Astrocyte (in vitro differentiated cells and primary cell): ENCODE results near the gene RBSN. TPM values are rescaled to one million over a fixed set of nuclear protein-coding genes. Genes with fewer than 3 reads are reported as not detected.

Experiments
- DNase-seq: peaks from one replicate; pipeline ENCODE4 v3.0.0-alpha.2; 2010; ENCODE audit warnings: low read depth
- FAIRE-seq: peaks from 2 replicates; lab custom pipeline; 2011; peaks lifted over from hg19 to GRCh38; lab: Jason Lieb, UNC
- H2AFZ ChIP-seq: 2 replicates; pipeline ENCODE4 v1.6.0; 2012; ENCODE audit warnings: low read depth, low read length, inconsistent platforms
- H3K27ac ChIP-seq: 2 replicates; pipeline ENCODE4 v1.5.1; 2011; ENCODE audit warnings: low read depth, low read length, inconsistent platforms
- H3K27me3 ChIP-seq: 2 replicates; pipeline ENCODE4 v1.6.0; 2011; ENCODE audit warnings: low read length, inconsistent platforms; ENCODE audit not compliant: insufficient read depth
- H3K36me3 ChIP-seq: 2 replicates; pipeline ENCODE4 v1.5.1; 2011; ENCODE audit warnings: low read length, inconsistent platforms; ENCODE audit not compliant: insufficient read depth
- H3K4me1 ChIP-seq: 2 replicates; pipeline ENCODE4 v1.5.1; 2011; ENCODE audit warnings: low read length, inconsistent platforms; ENCODE audit not compliant: insufficient read depth
- H3K4me2 ChIP-seq: 2 replicates; pipeline ENCODE4 v1.6.0; 2012; ENCODE audit warnings: low read length, inconsistent platforms
- H3K4me3 ChIP-seq: 2 replicates; pipeline ENCODE4 v1.5.1; 2011; ENCODE audit warnings: low read depth, mild to moderate bottlenecking, low read length, inconsistent platforms; ENCODE audit not compliant: insufficient read depth
- H3K79me2 ChIP-seq: 2 replicates; pipeline ENCODE4 v1.6.0; 2012; ENCODE audit warnings: mild to moderate bottlenecking, low read length, inconsistent platforms; ENCODE audit not compliant: insufficient read depth
- H3K9ac ChIP-seq: 2 replicates; pipeline ENCODE4 v1.6.0; 2012; ENCODE audit warnings: mild to moderate bottlenecking, low read length, inconsistent platforms
- H3K9me3 ChIP-seq: 2 replicates; pipeline ENCODE4 v1.5.1; 2012; ENCODE audit warnings: low read depth, mild to moderate bottlenecking, low read length, inconsistent platforms; ENCODE audit not compliant: insufficient read depth
- H4K20me1 ChIP-seq: 2 replicates; pipeline ENCODE4 v1.6.0; 2012; ENCODE audit warnings: low read length, inconsistent platforms; ENCODE audit not compliant: insufficient read depth
- H3K27ac Mint-ChIP-seq: one replicate; pipeline ENCODE4 v1.8.0; 2021; ENCODE audit warnings: mild to moderate bottlenecking, mixed read lengths; ENCODE audit not compliant: unreplicated experiment
- H3K27me3 Mint-ChIP-seq: one replicate; pipeline ENCODE4 v1.8.0; 2021; ENCODE audit warnings: low read depth, mixed read lengths; ENCODE audit not compliant: unreplicated experiment
- H3K36me3 Mint-ChIP-seq: one replicate; pipeline ENCODE4 v1.8.0; 2021; ENCODE audit warnings: low read depth, mixed read lengths; ENCODE audit not compliant: unreplicated experiment
- H3K4me1 Mint-ChIP-seq: one replicate; pipeline ENCODE4 v1.8.0; 2021; ENCODE audit warnings: low read depth, mixed read lengths; ENCODE audit not compliant: unreplicated experiment
- H3K4me3 Mint-ChIP-seq: one replicate; pipeline ENCODE4 v1.8.0; 2021; ENCODE audit warnings: mild to moderate bottlenecking, moderate library complexity, mixed read lengths; ENCODE audit not compliant: unreplicated experiment
- H3K9me3 Mint-ChIP-seq: one replicate; pipeline ENCODE4 v1.8.0; 2021; ENCODE audit warnings: mild to moderate bottlenecking, mixed read lengths; ENCODE audit not compliant: unreplicated experiment
- CTCF ChIP-seq: IDR thresholded peaks from 2 replicates; pipeline ENCODE4 v1.5.1; 2011; ENCODE audit warnings: low read depth, mild to moderate bottlenecking, inconsistent platforms, low read length, moderate library complexity; ENCODE audit not compliant: insufficient read depth
- EZH2 ChIP-seq: IDR thresholded peaks from 2 replicates; pipeline ENCODE4 v1.6.1; 2012; ENCODE audit warnings: mild to moderate bottlenecking, low read length, inconsistent platforms; ENCODE audit not compliant: insufficient read depth
- total RNA-seq: library from RNA; stranded (reverse); gene quantifications from 2 replicates; pipeline ENCODE4 v1.2.1, GENCODE V29; 2021

Gene RBSN
- total RNA-seq, 1 donor from 2014 or later: 20.3 TPM

GRCh38 chr3:15064835-15065549 lies 34.0 kb downstream of the RBSN start, which contains the start of gene MRPS25:
TSS of gene MRPS25 (minus strand) at chr3:15065315. CDS start at chr3:15065194, 121 bp downstream.
- Histone ChIP-seq H3K4me3 (peak within 1 kb of the TSS; percentile 98), H3K79me2 (peaks cover 23% of the 10 kb centered on the region), H3K4me1 (peaks cover 8% of the 10 kb centered on the region), H3K27me3 (no peaks in the 10 kb centered on the region), H3K36me3 (no peaks in the 10 kb centered on the region), H3K27ac (peak within 1 kb of the TSS; percentile 79), H3K9me3 (no peaks in the 10 kb centered on the region), H3K4me2 (peak within 1 kb of the TSS; percentile 97), H3K9ac (peak within 1 kb of the TSS; percentile 98), H2AFZ (peak within 1 kb of the TSS; percentile 86), H4K20me1 (peaks cover 16% of the 10 kb centered on the region)
- TF ChIP-seq CTCF: no peak
- TF ChIP-seq EZH2: no peak
- H3K27ac Mint-ChIP-seq: peak within 1 kb of the TSS; percentile 93
- H3K27me3 Mint-ChIP-seq: no peaks in the 10 kb centered on the region
- H3K36me3 Mint-ChIP-seq: no peaks in the 10 kb centered on the region
- peak within 1 kb of the TSS; percentile 95 for H3K4me3 Mint-ChIP-seq
- DNase-seq (peak; percentile 83), FAIRE-seq (no peak)
- H3K9me3 Mint-ChIP-seq: no peaks in the 10 kb centered on the region
- peaks cover 9% of the 10 kb centered on the region for H3K4me1 Mint-ChIP-seq

- peak overlapping the region; percentile 81 for H3K27ac Mint-ChIP-seq
- DNase-seq: no peak
- Histone ChIP-seq H3K4me3 (peak overlapping the region; percentile 98), H3K9me3 (no peaks in the 10 kb centered on the region), H3K79me2 (peaks cover 23% of the 10 kb centered on the region), H3K9ac (peak overlapping the region; percentile 98), H3K27ac (peak overlapping the region; percentile 79), H3K4me2 (peak overlapping the region; percentile 97), H2AFZ (peak overlapping the region; percentile 86), H3K27me3 (no peaks in the 10 kb centered on the region), H3K4me1 (peaks cover 8% of the 10 kb centered on the region), H3K36me3 (peaks cover 1% of the 10 kb centered on the region), H4K20me1 (peaks cover 20% of the 10 kb centered on the region)
- peak overlapping the region; percentile 95 for H3K4me3 Mint-ChIP-seq
- H3K9me3 Mint-ChIP-seq: no peaks in the 10 kb centered on the region
- no peak for FAIRE-seq
- H3K27me3 Mint-ChIP-seq: no peaks in the 10 kb centered on the region
- H3K36me3 Mint-ChIP-seq: no peaks in the 10 kb centered on the region
- TF ChIP-seq EZH2 (no peak), CTCF (no peak)
- peaks cover 9% of the 10 kb centered on the region for H3K4me1 Mint-ChIP-seq
Observed at GRCh38 chr3:15064299-15064834, 34.6 kb downstream of the RBSN start.
